ENCODE data around the gene CAVIN3.
"Not testable (repeated sequence)": the region's sequence is repeated elsewhere in the genome, so short reads cannot be mapped to it uniquely, and the experiment has no call there.

The CAVIN3 gene

DNA sequence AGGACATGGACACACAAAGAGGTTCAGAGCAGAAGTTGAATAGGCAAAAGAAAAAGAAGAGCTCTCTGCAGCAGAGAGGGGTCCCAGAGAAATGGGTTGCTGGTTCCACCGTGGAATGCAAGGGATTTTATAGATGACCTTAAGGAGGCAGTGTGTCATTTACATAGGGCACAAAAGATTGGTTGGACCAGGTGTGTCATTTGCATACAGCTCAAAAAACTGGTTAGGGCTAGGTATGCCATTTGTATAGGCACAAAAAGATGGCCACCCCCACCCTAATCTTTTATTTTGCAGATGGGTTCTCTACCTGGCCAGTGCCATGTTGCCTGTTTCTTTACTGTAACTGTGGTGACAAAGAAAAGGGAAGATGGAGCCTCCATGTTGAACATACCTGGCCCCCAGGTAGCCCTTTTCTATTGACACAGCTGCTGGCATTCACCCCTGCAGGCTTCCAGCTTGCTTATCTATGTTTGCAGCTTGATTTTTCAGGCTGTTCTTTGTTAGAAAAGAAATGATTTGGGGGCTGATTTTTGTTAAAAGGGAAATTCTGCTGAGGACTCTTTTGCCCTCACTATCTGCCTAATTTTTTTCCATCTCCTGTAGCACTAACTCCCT, 3.1 kb upstream of the CAVIN3 start:
- no peak for DNase-seq

DNA sequence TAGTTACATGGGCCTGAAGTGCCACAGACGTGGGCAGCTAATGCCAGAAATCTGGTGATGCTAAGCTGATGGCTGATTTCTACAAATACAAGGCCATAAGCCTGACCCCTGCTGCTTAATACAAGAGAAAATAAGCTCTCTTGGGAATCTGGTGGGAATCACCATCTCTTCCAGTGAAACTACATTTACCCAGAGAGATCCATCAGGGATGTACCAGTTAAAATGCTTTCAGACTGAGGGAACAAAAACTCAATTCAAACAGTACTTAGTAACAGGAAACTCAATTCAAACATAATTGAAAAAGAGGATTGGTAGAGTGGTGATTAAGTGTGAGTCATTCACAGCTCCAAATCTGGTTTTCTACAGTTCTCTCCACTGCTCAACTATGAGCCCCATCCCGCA, 1.7 kb upstream of the CAVIN3 start:
- DNase-seq = no peak

DNA sequence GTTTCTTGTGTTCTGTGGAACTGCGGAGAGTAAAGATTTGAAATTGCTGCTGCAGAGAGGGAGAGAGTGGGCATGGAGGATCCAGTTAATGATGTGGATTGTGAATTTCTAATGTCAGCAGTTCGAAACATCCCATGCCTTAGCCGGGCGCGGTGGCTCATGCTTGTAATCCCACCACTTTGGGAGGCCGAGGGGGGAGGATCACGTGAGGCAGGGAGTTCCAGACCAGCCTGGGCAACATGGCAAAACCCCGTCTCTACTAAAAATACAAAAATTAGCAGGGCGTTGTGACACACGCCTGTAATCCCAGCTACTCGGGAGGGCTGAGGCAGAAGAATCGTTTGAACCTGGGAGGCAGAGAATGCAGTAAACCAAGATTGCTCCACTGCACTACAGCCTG, 1.1 kb upstream of the CAVIN3 start:
- DNase-seq = no peak

DNA sequence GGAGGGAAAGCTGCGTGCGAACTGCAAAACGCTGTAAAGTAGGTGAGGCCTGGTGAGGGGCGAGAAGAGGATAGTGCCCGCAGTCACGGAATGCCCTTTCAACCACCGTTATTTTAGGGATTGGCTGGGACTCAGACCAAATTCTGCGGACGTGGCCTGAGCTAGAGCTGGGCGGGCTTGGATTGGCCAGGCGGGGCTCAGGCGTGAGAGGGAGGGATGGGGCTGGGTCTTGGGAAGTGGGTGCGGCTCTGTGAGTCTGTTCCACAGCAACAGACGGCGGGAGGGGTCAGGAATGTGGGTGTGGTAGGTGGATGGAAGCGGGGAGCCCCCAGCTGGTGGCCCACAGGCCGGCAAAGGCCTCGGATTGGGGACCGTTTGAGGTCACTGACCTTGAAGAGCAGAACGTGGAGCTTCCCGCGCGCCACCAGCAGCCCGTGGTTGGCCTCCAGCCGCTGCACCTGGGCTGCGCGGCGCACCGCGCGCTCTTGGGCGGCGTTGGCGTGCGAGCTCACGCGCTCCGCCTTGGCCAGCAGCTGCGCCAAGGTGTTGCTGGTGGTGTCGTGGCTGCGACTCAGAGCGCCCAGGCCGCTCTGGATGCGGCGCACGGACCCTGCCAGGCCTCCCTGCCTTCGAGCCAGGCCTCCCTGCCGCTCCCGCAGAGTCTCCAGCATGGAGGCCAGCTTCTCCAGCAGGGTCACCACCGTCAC, 444 bp downstream of the CAVIN3 start:
- no peak for DNase-seq

DNA sequence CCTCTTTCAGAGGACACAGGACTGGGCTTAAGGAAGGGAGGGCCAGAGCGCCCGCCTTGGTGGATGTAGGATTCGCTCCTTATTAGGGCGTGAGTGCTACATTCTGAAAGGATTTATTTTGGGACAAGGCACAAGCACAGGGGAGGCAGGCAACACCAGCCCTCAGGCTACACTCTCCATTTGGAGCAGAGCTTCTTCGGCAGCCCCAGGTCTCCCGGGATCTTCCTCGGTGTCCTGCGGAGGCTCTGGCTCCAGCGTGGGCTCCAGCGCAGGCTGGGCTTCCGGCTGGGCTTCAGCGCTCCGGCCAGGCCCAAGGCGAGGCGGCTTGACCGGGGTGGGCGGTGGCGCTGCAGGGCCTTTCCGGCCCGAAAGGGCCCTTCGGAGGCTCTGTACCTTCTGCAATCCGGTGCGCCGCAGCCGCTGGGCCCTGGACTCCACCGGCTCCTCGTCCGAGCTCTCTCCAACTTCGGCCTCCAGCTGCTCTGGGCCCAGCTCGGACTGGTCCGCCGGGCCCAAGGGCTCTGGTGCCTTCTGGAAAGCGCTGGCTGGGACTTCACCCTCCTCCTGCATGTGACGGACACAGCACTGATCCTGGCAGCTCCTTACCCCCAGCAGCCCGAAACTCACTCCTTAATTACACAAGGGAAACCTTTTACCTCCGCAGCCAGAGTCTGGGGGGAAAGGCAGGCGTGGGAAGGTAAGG, 1.1 kb downstream of the CAVIN3 start:
- no peak for DNase-seq

DNA sequence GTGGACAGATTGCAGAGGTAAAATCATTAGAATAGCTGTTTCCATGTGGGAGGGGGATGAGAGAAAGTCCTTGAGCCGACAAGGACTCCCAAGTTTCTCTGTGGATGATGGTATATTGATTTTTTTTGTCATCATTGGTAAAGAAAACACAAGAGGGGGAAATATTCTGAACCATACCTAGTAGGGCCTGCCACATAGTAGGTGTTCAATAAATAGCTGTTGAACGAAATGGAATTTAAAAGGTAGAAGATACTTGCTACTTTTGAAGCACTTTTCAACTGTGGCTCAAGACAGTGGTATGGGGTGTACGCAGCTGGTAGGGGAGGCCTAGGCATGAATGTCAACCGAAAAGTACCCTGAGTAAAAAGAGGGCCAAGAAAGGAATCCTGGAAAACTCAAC, 2.1 kb downstream of the CAVIN3 start:
- no peak for DNase-seq

DNA sequence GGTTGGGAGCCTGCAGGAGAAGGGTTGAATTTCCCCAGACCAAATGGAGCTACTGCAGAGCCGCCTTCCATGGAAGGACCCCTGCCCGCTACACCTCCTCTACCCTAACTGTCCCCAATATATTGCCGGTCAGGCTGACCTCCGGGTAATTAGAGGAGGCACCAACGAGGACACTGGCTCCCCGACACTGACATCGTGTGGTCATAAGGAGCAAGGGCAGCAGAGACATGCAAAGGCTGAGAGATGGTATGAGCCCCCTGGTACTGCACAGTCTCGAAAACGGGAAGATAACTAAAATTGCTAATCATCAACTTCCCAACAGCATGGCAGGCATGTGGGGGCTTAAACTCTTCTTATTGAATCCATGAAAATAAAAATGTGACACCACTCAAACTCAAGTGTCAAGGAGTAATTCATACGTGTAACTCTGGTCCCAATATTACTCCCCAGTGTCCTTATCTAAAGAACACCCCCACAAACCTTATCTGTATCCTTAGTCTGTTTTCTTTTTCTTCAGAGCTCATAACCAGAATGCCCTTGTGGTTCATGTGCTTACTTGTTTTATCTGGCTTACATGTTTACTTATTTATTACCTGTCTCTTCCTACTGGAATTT, 4.4 kb downstream of the CAVIN3 start:
- peak; percentile 4 for DNase-seq

DNA sequence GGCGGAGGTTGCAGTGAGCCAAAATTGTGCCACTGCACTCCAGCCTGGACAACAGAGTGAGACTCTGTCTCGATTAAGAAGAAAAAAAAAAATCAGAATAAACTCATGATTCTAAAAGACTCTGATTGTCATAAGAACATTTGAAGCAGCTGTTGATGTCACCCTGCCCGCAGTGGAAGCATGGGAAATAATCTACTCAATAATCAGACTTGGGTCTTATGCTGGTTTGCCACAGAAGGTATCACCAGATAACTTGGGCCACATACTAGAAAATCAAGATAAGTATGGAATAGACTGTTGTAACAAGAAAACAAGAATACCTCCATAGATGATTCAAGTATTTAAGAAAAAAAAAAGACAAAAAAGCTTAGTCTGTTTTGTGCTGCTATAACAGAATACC, 8.2 kb downstream of the CAVIN3 start:
- no peak for DNase-seq

DNA sequence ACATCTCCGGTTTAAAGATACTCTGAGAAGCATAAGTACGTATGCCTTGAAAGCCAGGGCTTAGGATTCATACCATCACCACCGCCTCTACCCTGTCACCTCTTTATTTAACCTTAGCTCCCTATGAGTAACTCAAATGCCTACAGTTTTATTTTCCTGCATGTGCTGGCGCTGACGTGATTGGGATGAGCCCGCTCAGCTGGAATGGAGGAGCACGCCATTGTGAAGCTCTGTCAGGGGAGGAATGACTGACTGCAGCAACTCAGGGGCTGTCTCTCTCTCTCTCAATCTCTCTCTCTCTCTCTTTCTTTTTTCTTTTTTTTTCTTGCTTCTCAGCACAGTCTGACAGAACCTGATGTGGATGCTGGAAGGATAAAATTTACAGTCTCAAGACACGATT, 12.4 kb downstream of the CAVIN3 start:
- no peak for DNase-seq

DNA sequence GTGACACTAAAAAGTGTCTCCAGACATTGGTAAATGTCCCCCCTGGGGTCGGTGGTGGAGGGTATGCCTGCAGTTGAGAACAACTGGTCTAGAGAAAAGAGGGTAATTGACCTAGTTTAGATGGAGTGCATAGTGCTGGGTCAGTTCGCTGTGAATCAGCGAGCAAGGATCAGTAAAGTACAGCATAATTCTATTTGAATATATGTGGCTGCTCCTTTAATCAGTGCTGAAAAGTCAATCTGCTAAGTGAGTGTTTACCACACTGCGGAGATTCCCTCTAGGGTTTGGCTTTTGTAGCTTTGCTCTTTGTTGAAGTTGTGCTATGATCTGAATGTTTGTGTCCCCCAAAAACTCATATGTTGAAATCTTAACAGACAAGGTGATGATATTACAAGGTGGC, 15.0 kb downstream of the CAVIN3 start:
- no peak for DNase-seq

DNA sequence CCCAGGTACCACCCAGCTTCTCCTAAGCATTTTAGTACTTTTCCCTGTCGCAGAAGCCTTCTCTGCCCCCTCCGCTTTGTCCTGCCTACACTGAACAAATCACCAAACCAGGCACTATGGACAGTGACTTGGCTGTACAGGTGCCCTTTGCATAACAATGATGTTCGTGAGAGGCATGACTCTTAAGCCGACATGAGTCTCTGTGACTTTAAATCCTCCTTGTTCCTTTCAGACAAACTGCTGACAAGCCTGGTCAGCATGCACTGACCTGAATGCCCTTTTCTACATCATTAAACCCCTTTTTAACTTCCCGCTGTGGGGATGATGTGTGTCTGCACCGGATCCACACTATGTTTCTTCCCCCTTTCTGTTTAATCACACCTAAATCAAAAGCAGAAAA, 16.6 kb downstream of the CAVIN3 start:
- no peak for DNase-seq

DNA sequence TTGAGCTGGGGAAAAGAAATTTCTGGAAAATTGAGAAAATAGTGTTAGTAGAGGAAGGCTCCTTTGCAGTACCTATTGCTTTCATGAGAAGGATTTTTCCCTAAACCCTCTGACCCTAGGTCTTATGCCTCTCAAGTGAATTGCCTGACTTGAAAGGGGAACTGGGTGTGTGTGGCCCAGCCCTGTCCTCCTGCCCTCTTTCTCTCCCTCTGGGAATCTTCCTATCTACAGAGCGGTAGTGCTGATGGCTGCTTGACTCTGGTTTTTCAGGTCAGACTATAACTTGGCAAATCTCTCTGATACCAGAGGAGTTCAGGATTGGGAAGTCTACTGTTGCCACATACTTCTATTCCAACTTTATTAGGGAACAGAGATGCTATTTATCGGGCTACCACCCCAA, 19.2 kb downstream of the CAVIN3 start:
- DNase-seq = no peak

DNA sequence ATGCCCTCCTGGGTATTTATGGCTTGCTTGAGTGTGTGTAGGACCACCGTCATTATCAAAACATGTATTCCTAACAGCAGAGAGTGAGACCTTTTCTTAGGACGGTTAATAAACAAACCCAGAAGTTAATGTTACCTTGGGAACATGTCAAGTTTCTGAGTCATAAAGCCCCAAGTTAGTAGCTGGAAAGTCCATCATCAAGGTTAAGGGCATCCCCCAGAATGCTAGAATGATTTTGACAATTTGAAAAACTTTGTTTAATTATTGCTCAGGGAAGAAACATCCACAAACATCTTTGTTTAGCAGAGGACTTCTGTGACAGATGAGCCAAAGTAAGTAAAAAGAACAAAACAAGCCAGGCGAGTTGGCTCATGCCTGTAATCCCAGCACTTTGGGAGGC, 20.0 kb downstream of the CAVIN3 start:
- no peak for DNase-seq

DNA sequence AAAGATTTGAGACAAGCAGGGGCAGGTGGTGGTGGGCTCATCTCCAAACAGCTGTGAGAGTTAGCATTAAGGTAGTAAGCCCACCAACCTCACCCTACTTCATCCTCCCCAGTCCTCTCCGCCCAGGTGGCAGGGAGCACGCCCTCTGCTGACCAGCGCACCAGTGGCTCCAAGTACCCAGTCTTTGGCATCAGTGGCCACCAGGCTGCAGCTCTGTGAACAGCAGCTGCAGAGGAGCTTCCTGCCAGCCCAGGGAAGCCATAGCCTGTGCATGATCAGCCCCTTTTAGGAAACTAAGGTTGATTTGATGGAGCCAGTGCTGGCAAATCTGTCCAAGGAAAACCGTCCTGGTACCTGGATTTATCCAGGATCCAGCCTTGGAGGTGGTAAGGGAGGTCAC, 21.7 kb downstream of the CAVIN3 start:
- no peak for DNase-seq

DNA sequence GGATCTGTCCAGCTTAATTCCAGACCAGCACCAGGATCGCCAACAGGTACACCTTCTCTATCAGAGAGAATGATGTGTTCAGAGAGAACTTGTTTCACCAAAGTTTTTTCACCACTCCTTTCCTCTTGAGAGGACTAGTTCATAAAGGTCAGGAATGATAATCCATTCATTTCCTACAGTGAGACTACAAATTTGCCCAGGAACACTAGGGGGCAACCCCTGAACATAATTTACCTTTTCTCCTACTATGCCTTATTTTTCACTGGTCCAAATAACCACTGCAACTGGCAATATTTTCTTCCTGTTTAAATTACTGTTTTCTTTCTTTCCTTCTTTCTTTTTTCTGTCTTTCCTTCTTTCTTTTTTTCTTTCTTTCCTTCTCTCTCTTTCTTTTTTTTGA, 22.5 kb downstream of the CAVIN3 start:
- DNase-seq = peak; percentile 22

DNA sequence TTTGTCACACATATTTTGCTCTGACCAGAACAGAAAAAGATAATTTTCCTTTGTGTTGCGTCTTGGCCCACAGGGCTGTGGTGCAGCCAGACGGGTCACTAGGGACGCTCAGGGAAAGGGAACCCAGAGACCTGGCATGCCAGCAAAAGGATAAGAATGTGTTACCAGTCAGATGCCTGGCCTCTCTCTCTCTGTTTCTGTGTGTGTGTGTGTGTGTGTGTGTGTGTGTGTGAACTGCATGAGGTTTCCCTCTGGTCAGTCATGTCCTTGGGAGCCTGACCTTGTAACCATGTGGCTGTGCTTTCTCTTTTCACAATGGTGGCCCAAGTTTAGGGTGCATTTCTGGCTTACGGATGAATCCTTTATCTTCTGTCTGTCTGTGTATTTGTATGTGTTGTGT, 35.3 kb downstream of the CAVIN3 start:
- no peak for DNase-seq

DNA sequence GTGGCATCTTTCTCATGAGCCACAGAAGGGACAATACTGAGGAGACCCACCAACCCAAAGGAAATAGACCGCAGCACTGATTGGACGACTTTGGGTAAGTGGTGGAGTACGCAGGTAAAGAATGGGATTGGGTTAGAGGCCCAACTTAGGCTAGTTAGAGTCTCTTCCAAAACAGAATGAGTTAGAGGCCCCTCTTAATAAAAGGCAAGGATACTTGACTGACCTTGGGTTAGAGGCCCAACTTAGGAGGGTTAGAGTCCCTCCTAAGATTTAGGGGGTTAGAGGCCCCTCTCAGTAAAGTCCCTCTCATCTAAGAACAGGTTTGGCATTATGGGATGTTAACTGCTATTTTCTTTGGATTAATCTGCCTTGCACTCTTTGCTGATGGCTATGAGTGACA, 36.1 kb downstream of the CAVIN3 start:
- no peak for DNase-seq

DNA sequence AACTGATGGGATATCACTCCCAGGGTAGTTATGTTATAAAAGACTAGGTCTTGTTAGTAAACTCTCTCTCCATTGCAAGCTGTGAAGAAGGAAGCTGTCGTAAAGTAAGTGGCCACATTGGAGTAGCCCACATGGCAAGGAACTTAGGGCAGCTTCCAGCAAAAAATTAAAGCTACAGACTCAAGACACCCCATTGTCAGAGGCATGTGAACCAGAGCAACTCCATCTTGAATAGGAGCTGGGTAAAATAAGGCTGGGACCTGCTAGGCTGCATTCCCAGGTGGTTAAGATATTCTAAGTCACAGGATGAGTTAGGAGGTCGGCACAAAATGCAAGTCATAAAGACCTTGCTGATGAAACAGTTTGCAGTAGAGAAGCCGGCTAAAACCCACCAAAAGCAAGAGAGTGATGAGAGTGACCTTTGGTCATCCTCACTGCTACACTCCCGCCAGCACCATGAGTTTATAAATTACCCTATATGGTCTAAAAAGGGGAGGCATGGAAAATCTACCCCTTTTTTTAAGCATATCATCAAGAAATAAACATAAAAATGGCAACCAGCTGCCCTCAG, 36.8 kb downstream of the CAVIN3 start:
- DNase-seq = no peak

DNA sequence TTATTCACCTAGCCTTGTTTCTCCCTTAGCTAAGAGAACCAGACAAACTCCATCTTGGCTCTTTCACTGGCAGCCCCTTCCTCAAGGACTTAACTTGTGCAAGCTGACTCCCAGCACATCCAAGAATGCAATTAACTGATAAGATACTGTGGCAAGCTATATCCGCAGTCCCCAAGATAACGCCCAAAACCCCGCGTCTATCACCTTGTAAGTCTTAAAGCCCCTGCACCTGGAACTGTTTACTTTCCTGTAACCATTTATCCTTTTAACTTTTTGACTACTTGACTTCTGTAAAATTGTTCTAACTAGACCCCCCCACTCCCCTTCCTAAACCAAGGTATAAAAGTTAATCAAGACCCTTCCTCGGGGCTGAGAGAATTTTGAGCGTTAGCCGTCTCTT, 39.5 kb downstream of the CAVIN3 start:
- not testable (repeated sequence) for DNase-seq

DNA sequence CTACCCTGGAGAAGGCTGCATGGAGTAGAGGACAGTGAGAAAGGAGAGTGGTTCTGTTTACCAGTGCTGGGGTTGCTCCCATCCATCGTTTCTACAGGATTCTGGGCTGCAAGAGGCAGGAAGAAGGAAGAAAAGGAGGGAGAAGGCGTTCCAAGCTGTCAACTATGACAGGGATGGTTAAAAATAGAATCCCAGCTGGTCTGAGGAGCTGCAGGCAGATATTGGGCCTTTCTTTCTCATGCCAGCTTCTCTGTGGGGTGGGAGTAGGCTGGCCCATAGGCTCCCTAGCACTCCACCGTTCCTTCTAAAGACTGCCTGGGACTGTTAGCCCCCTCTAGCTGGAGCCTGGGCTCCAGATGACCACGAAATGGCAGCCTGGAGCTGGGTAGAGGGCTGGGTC, 47.1 kb downstream of the CAVIN3 start:
- no peak for DNase-seq

DNA sequence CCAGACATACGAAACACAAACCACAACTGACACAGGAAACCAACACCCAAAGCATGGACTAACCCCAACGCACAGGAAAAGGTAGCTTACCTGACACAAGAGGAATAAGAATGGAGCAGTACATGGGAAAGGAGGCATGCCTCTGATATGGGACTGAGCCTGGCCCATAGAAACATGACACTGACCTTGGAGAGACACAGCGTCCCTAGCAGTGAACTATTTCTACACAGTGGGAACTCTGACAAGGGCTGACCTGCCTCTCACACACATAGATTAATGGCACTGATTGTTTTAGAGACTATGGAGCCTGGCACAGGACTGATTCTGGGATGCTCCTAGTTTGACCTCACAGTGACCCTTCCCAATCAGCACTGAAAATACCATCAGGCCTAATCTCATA, 48.7 kb downstream of the CAVIN3 start:
- no peak for DNase-seq

DNA sequence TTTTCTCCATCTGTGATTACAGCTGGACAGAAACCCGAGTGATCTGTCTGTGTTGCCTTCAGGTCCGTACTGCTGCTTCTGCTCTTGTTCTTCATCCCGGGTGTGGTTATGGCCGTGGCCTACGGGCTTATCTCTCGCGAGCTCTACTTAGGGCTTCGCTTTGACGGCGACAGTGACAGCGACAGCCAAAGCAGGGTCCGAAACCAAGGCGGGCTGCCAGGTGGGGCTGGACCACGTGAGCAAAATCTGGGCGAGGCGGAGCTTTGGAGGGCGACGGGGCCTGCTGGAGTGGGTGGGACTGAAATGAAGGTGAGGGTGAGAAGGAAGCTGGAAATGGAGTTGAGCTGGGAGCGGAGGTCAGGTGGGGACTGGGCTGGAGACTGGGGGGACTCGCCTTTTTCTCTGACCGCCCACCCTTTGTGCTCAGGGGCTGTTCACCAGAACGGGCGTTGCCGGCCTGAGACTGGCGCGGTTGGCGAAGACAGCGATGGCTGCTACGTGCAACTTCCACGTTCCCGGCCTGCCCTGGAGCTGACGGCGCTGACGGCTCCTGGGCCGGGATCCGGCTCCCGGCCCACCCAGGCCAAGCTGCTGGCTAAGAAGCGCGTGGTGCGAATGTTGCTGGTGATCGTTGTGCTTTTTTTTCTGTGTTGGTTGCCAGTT, 49.6 kb downstream of the CAVIN3 start:
- no peak for DNase-seq

DNA sequence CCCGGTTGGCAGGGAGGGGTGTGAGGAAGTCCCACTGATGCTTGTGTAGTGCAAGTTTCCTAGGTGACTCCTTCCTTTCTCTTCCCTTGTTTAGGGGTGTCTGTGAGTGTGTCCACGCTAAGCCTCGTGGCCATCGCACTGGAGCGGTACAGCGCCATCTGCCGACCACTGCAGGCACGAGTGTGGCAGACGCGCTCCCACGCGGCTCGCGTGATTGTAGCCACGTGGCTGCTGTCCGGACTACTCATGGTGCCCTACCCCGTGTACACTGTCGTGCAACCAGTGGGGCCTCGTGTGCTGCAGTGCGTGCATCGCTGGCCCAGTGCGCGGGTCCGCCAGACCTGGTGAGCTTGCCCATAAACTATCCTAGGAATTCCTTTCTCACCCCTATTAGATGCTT, 50.3 kb downstream of the CAVIN3 start:
- no peak for DNase-seq
